ENCODE measurements around the gene HPS4.
"Not testable (repeated sequence)": the region's sequence is repeated elsewhere in the genome, so short reads cannot be mapped to it uniquely, and the experiment has no call there.

Gene HPS4

GRCh38 chr22:26443901-26444690 lies 39.5 kb downstream of the HPS4 start:
- Histone ChIP-seq H3K4me1 (ENCODE audit: control insufficient read depth, insufficient read depth, low read length, poor library complexity, severe bottlenecking) (no peaks in the 10 kb centered on the region), H3K27ac (ENCODE audit: low read depth, low read length, severe bottlenecking) (no peak overlapping the region), H3K4me3 (ENCODE audit: extremely low read depth, insufficient read depth, low read length, poor library complexity, severe bottlenecking) (no peak overlapping the region), H3K36me3 (ENCODE audit: control insufficient read depth, insufficient read depth, low read length) (no peaks in the 10 kb centered on the region), H3K9me3 (ENCODE audit: control insufficient read depth, low read length) (no peaks in the 10 kb centered on the region)
- 92 to 93% methylated on average over 15 to 16 of the region's 16 CpGs for WGBS, 2 experiments (ENCODE audit: insufficient coverage in 2 of 2)

GRCh38 chr22:26442086-26442756 lies 41.4 kb downstream of the HPS4 start:
- no peaks in the 10 kb centered on the region for H3K36me3 ChIP-seq (ENCODE audit: control insufficient read depth, insufficient read depth, low read length)
- no peaks in the 10 kb centered on the region for H3K9me3 ChIP-seq (ENCODE audit: control insufficient read depth, low read length)
- no peak overlapping the region for H3K4me3 ChIP-seq (ENCODE audit: extremely low read depth, insufficient read depth, low read length, poor library complexity, severe bottlenecking)
- 78 to 90% methylated on average over 2 of the region's 4 CpGs for WGBS, 2 experiments (ENCODE audit: insufficient coverage in 2 of 2)
- H3K4me1 ChIP-seq (ENCODE audit: control insufficient read depth, insufficient read depth, low read length, poor library complexity, severe bottlenecking) = no peaks in the 10 kb centered on the region
- H3K27ac ChIP-seq (ENCODE audit: low read depth, low read length, severe bottlenecking) = no peak overlapping the region

GRCh38 chr22:26439559-26439958 lies 44.0 kb downstream of the HPS4 start:
- H3K27ac ChIP-seq (ENCODE audit: low read depth, low read length, severe bottlenecking) = no peak overlapping the region
- H3K4me1 ChIP-seq (ENCODE audit: control insufficient read depth, insufficient read depth, low read length, poor library complexity, severe bottlenecking) = peaks cover 4% of the 10 kb centered on the region
- 100% methylated on average over 2 of the region's 3 CpGs; no CpG with 5 or more reads in 1 of the 2 experiments for WGBS, 2 experiments (ENCODE audit: insufficient coverage in 2 of 2)
- H3K36me3 ChIP-seq (ENCODE audit: control insufficient read depth, insufficient read depth, low read length) = peaks cover 4% of the 10 kb centered on the region
- no peak overlapping the region for H3K4me3 ChIP-seq (ENCODE audit: extremely low read depth, insufficient read depth, low read length, poor library complexity, severe bottlenecking)
- H3K9me3 ChIP-seq (ENCODE audit: control insufficient read depth, low read length) = no peaks in the 10 kb centered on the region

GRCh38 chr22:26438776-26439175 lies 44.8 kb downstream of the HPS4 start:
- not testable (repeated sequence) for H3K27ac ChIP-seq (ENCODE audit: low read depth, low read length, severe bottlenecking); H3K4me3 ChIP-seq (ENCODE audit: extremely low read depth, insufficient read depth, low read length, poor library complexity, severe bottlenecking); H3K9me3 ChIP-seq (ENCODE audit: control insufficient read depth, low read length); H3K4me1 ChIP-seq (ENCODE audit: control insufficient read depth, insufficient read depth, low read length, poor library complexity, severe bottlenecking)
- peaks cover 10% of the 10 kb centered on the region for H3K36me3 ChIP-seq (ENCODE audit: control insufficient read depth, insufficient read depth, low read length)
- WGBS, 2 experiments (ENCODE audit: insufficient coverage in 2 of 2) = 97% methylated on average over 3 of the region's 3 CpGs

GRCh38 chr22:26437694-26438392 lies 45.7 kb downstream of the HPS4 start:
- Histone ChIP-seq H3K36me3 (ENCODE audit: control insufficient read depth, insufficient read depth, low read length) (peaks cover 10% of the 10 kb centered on the region), H3K4me3 (ENCODE audit: extremely low read depth, insufficient read depth, low read length, poor library complexity, severe bottlenecking) (no peak overlapping the region), H3K27ac (ENCODE audit: low read depth, low read length, severe bottlenecking) (no peak overlapping the region), H3K4me1 (ENCODE audit: control insufficient read depth, insufficient read depth, low read length, poor library complexity, severe bottlenecking) (peaks cover 4% of the 10 kb centered on the region), H3K9me3 (ENCODE audit: control insufficient read depth, low read length) (no peaks in the 10 kb centered on the region)
- WGBS, 2 experiments (ENCODE audit: insufficient coverage in 2 of 2) = 87 to 89% methylated on average over 9 to 11 of the region's 14 CpGs

- WGBS, 2 experiments (ENCODE audit: insufficient coverage in 2 of 2) = 79 to 83% methylated on average over 8 of the region's 11 CpGs
- H3K9me3 ChIP-seq (ENCODE audit: control insufficient read depth, low read length) = no peaks in the 10 kb centered on the region
- no peak overlapping the region for H3K4me3 ChIP-seq (ENCODE audit: extremely low read depth, insufficient read depth, low read length, poor library complexity, severe bottlenecking)
- H3K27ac ChIP-seq (ENCODE audit: low read depth, low read length, severe bottlenecking) = no peak overlapping the region
- H3K36me3 ChIP-seq (ENCODE audit: control insufficient read depth, insufficient read depth, low read length) = peaks cover 10% of the 10 kb centered on the region
- H3K4me1 ChIP-seq (ENCODE audit: control insufficient read depth, insufficient read depth, low read length, poor library complexity, severe bottlenecking) = peaks cover 4% of the 10 kb centered on the region
Measured at GRCh38 chr22:26436903-26437515, 46.6 kb downstream of the HPS4 start.

- Histone ChIP-seq H3K9me3 (ENCODE audit: control insufficient read depth, low read length) (no peaks in the 10 kb centered on the region), H3K4me3 (ENCODE audit: extremely low read depth, insufficient read depth, low read length, poor library complexity, severe bottlenecking) (no peak overlapping the region), H3K36me3 (ENCODE audit: control insufficient read depth, insufficient read depth, low read length) (peaks cover 10% of the 10 kb centered on the region), H3K27ac (ENCODE audit: low read depth, low read length, severe bottlenecking) (no peak overlapping the region), H3K4me1 (ENCODE audit: control insufficient read depth, insufficient read depth, low read length, poor library complexity, severe bottlenecking) (peaks cover 9% of the 10 kb centered on the region)
- 94 to 100% methylated on average over 8 to 10 of the region's 11 CpGs for WGBS, 2 experiments (ENCODE audit: insufficient coverage in 2 of 2)
Measured at GRCh38 chr22:26435327-26436093, 48.1 kb downstream of the HPS4 start.

- no peak overlapping the region for H3K27ac ChIP-seq (ENCODE audit: low read depth, low read length, severe bottlenecking)
- H3K4me3 ChIP-seq (ENCODE audit: extremely low read depth, insufficient read depth, low read length, poor library complexity, severe bottlenecking) = no peak overlapping the region
- H3K36me3 ChIP-seq (ENCODE audit: control insufficient read depth, insufficient read depth, low read length) = peaks cover 10% of the 10 kb centered on the region
- 95 to 96% methylated on average over 25 of the region's 25 CpGs for WGBS, 2 experiments (ENCODE audit: insufficient coverage in 2 of 2)
- H3K9me3 ChIP-seq (ENCODE audit: control insufficient read depth, low read length) = no peaks in the 10 kb centered on the region
- peaks cover 17% of the 10 kb centered on the region for H3K4me1 ChIP-seq (ENCODE audit: control insufficient read depth, insufficient read depth, low read length, poor library complexity, severe bottlenecking)
Measured at GRCh38 chr22:26433805-26434204, 49.8 kb downstream of the HPS4 start.

GRCh38 chr22:26432619-26433311 lies 50.8 kb downstream of the HPS4 start:
- Histone ChIP-seq H3K27ac (ENCODE audit: low read depth, low read length, severe bottlenecking) (no peak overlapping the region), H3K36me3 (ENCODE audit: control insufficient read depth, insufficient read depth, low read length) (peaks cover 10% of the 10 kb centered on the region), H3K4me1 (ENCODE audit: control insufficient read depth, insufficient read depth, low read length, poor library complexity, severe bottlenecking) (peaks cover 17% of the 10 kb centered on the region), H3K4me3 (ENCODE audit: extremely low read depth, insufficient read depth, low read length, poor library complexity, severe bottlenecking) (no peak overlapping the region), H3K9me3 (ENCODE audit: control insufficient read depth, low read length) (no peaks in the 10 kb centered on the region)
- WGBS, 2 experiments (ENCODE audit: insufficient coverage in 2 of 2) = 78 to 100% methylated on average over 2 of the region's 3 CpGs

All from mesodermal cell (in vitro differentiated cells).